Astrocyte of the spinal cord (primary cell): ENCODE results near the gene LPAR1.

Experiments used
- DNase-seq: peaks from one replicate; pipeline ENCODE4 v3.0.0; 2011; ENCODE audit warnings: low read depth, low spot score
- H3K4me3 ChIP-seq: 2 replicates; pipeline ENCODE4 v1.5.1; 2011; ENCODE audit warnings: low read depth, mild to moderate bottlenecking, low read length, moderate library complexity
- CTCF ChIP-seq: IDR thresholded peaks from 2 replicates; pipeline ENCODE4 v1.5.1; 2012; ENCODE audit warnings: low read depth, mild to moderate bottlenecking, low read length, inconsistent platforms
- in situ Hi-C: cut with HindIII; loops from 2 replicates; pipeline ENCODE4 v1.10.0; 2017; ENCODE audit warnings: low sequenced_read_pairs

LPAR1 gene

GRCh38 chr9:110942522-110942921 lies 95.7 kb downstream of the LPAR1 start:
- H3K4me3 ChIP-seq, result no peak overlapping the region
- no peak for TF ChIP-seq CTCF
- in situ Hi-C loops, result no loop called here
- peak; percentile 78 for DNase-seq

GRCh38 chr9:110940951-110941557 lies 97.2 kb downstream of the LPAR1 start:
- in situ Hi-C loops, result no loop called here
- no peak for TF ChIP-seq CTCF
- no peak overlapping the region for H3K4me3 ChIP-seq
- DNase-seq, result no peak

- in situ Hi-C loops, result no loop called here
- H3K4me3 ChIP-seq, result no peak overlapping the region
- DNase-seq, result no peak
- no peak for TF ChIP-seq CTCF
Measured at GRCh38 chr9:110939573-110939972, 98.7 kb downstream of the LPAR1 start.

- no peak for TF ChIP-seq CTCF
- in situ Hi-C loops, result no loop called here
- DNase-seq, result no peak
- H3K4me3 ChIP-seq, result no peak overlapping the region
Measured at GRCh38 chr9:110939047-110939446, 99.2 kb downstream of the LPAR1 start.

GRCh38 chr9:110938242-110938641 lies 100.0 kb downstream of the LPAR1 start:
- in situ Hi-C loops, result no loop called here
- H3K4me3 ChIP-seq, result no peak overlapping the region
- DNase-seq, result no peak
- TF ChIP-seq CTCF, result no peak

GRCh38 chr9:110936719-110937452 lies 101.4 kb downstream of the LPAR1 start:
- TF ChIP-seq CTCF, result no peak
- in situ Hi-C loops, result no loop called here

More at GRCh38 chr9:110936719-110937452, 101.4 kb downstream of the LPAR1 start:
- no peak overlapping the region for H3K4me3 ChIP-seq
- DNase-seq, result peak; percentile 84
